ENCODE results near the gene SCN4B. TPM values are rescaled to one million over a fixed set of nuclear protein-coding genes. Genes with fewer than 3 reads are reported as not detected.

SCN4B gene
- total RNA-seq, 1 donor from 2014 or later, result 0.42 TPM

- TF ChIP-seq, protein P1, sequence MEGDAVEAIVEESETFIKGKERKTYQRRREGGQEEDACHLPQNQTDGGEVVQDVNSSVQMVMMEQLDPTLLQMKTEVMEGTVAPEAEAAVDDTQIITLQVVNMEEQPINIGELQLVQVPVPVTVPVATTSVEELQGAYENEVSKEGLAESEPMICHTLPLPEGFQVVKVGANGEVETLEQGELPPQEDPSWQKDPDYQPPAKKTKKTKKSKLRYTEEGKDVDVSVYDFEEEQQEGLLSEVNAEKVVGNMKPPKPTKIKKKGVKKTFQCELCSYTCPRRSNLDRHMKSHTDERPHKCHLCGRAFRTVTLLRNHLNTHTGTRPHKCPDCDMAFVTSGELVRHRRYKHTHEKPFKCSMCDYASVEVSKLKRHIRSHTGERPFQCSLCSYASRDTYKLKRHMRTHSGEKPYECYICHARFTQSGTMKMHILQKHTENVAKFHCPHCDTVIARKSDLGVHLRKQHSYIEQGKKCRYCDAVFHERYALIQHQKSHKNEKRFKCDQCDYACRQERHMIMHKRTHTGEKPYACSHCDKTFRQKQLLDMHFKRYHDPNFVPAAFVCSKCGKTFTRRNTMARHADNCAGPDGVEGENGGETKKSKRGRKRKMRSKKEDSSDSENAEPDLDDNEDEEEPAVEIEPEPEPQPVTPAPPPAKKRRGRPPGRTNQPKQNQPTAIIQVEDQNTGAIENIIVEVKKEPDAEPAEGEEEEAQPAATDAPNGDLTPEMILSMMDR (IDR thresholded peaks at IDR 0.05), result no peak
- no peaks in the 10 kb centered on the region for H3K4me1 Mint-ChIP-seq (ENCODE audit: low read depth)
- no peak overlapping the region for H3K4me3 Mint-ChIP-seq (ENCODE audit: unreplicated experiment)
- no peaks in the 10 kb centered on the region for H3K9me3 Mint-ChIP-seq (ENCODE audit: low read depth)
- peaks cover 35% of the 10 kb centered on the region for H3K27me3 Mint-ChIP-seq (ENCODE audit: low read depth)
- DNase-seq (ENCODE audit: low spot score), result no peak
- H3K27ac Mint-ChIP-seq (ENCODE audit: unreplicated experiment), result no peak overlapping the region
- peaks cover 2% of the 10 kb centered on the region for H3K36me3 Mint-ChIP-seq (ENCODE audit: low read depth)
Measured at GRCh38 chr11:118095967-118096367, 56.7 kb downstream of the SCN4B start.

- H3K27me3 Mint-ChIP-seq (ENCODE audit: low read depth), result peaks cover 33% of the 10 kb centered on the region
- TF ChIP-seq, protein P1 (IDR thresholded peaks at IDR 0.05), result no peak
- H3K27ac Mint-ChIP-seq (ENCODE audit: unreplicated experiment), result no peak overlapping the region
- no peaks in the 10 kb centered on the region for H3K9me3 Mint-ChIP-seq (ENCODE audit: low read depth)
- peaks cover 2% of the 10 kb centered on the region for H3K36me3 Mint-ChIP-seq (ENCODE audit: low read depth)
- H3K4me3 Mint-ChIP-seq (ENCODE audit: unreplicated experiment), result no peak overlapping the region
- no peaks in the 10 kb centered on the region for H3K4me1 Mint-ChIP-seq (ENCODE audit: low read depth)
- DNase-seq (ENCODE audit: low spot score), result no peak
Measured at GRCh38 chr11:118095493-118095892, 57.1 kb downstream of the SCN4B start.

DNA sequence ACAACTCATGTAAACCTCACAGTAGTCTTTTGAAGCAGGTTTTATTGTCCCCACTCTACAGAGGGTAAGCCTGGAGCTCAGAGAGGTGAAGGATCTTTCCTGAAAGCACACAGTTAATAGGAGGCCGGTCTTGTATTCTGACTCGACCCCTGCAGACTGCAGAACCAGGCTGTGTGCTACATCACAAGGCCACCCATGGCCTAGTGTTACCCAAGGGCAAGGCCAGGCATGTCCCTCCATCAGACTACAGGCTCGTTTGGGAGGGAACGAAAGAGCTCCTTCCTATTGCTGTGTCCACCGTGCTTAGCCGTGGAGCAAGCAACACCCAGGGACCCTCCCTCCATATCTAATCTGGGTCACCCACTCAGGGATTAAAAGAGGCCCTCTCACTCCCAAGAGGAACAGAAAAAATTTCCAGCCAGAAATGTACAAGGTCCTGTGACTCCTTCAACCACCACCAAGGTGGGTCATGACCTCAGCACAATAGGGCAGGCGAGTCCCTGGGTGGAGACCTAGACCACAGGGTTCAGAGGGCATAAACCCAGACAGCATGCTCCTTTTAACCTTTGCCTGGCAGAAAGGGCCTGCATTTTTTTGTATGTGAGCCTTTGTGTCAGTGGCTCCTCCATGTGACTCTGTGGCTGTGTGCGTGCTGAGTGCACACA is 59.6 kb downstream of the SCN4B start:
- Mint-ChIP-seq H3K4me3 (ENCODE audit: unreplicated experiment) (no peak overlapping the region), H3K9me3 (ENCODE audit: low read depth) (peaks cover 4% of the 10 kb centered on the region), H3K4me1 (ENCODE audit: low read depth) (no peaks in the 10 kb centered on the region), H3K27ac (ENCODE audit: unreplicated experiment) (no peak overlapping the region), H3K36me3 (ENCODE audit: low read depth) (peaks cover 2% of the 10 kb centered on the region), H3K27me3 (ENCODE audit: low read depth) (peaks cover 22% of the 10 kb centered on the region)
- TF ChIP-seq, protein P1 (IDR thresholded peaks at IDR 0.05), result no peak
- no peak for DNase-seq (ENCODE audit: low spot score)

DNA sequence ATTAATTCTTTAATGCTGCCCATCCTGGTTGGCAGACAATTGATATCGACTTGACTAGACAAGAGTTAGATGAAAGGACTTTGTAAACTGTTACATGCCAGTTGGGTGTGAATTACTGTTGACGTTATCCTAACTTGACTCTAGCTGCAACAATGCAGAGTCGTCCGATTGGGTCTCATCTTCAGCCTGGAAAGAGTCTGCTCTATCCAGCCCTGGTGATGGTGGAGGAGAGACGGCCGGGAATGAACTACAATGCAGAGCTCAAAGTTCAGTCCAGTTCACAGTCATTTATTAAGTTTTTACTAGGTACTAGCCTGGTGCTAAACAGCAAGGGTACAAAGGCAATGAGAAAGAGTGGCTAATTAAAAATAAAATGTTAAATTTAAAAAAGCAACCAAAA is 60.9 kb downstream of the SCN4B start:
- TF ChIP-seq, protein P1 (IDR thresholded peaks at IDR 0.05), result no peak
- Mint-ChIP-seq H3K27ac (ENCODE audit: unreplicated experiment) (no peak overlapping the region), H3K9me3 (ENCODE audit: low read depth) (peaks cover 13% of the 10 kb centered on the region), H3K4me1 (ENCODE audit: low read depth) (no peaks in the 10 kb centered on the region), H3K27me3 (ENCODE audit: low read depth) (peaks cover 17% of the 10 kb centered on the region), H3K4me3 (ENCODE audit: unreplicated experiment) (no peak overlapping the region), H3K36me3 (ENCODE audit: low read depth) (peaks cover 2% of the 10 kb centered on the region)
- no peak for DNase-seq (ENCODE audit: low spot score)

GRCh38 chr11:118090545-118091162 is 62.0 kb downstream of the SCN4B start:
- Mint-ChIP-seq H3K27ac (ENCODE audit: unreplicated experiment) (no peak overlapping the region), H3K9me3 (ENCODE audit: low read depth) (peaks cover 13% of the 10 kb centered on the region)

More at GRCh38 chr11:118090545-118091162, 62.0 kb downstream of the SCN4B start:
- Mint-ChIP-seq H3K4me3 (ENCODE audit: unreplicated experiment) (no peak overlapping the region), H3K27me3 (ENCODE audit: low read depth) (peaks cover 10% of the 10 kb centered on the region), H3K36me3 (ENCODE audit: low read depth) (peaks cover 2% of the 10 kb centered on the region), H3K4me1 (ENCODE audit: low read depth) (no peaks in the 10 kb centered on the region)
- TF ChIP-seq, protein P1 (IDR thresholded peaks at IDR 0.05), result no peak
- DNase-seq (ENCODE audit: low spot score), result no peak

Measured in chondrocyte (in vitro differentiated cells).